Astrocyte of the cerebellum (primary cell): ENCODE data around the gene PDZRN3.

Source experiments
- DNase-seq: peaks from one replicate; pipeline ENCODE4 v3.0.0-alpha.2; 2011; ENCODE audit warnings: low read depth
- H3K4me3 ChIP-seq: 2 replicates; pipeline ENCODE4 v1.5.1; 2011; ENCODE audit warnings: mild to moderate bottlenecking, low read depth, low read length, moderate library complexity
- CTCF ChIP-seq: IDR thresholded peaks from 2 replicates; pipeline ENCODE4 v1.5.1; 2012; ENCODE audit warnings: low read length, low read depth, moderate library complexity, mild to moderate bottlenecking; ENCODE audit errors: missing control alignments
- in situ Hi-C: cut with HindIII; loops from 2 replicates; pipeline ENCODE4 v1.10.0; 2017; ENCODE audit warnings: low sequenced_read_pairs

PDZRN3 gene

GRCh38 chr3:73550032-73550431 lies 74.7 kb downstream of the PDZRN3 start:
- in situ Hi-C loops: no loop called here
- H3K4me3 ChIP-seq: no peak overlapping the region
- no peak for DNase-seq
- no peak for TF ChIP-seq CTCF

GRCh38 chr3:73549051-73549600 lies 75.6 kb downstream of the PDZRN3 start:
- no peak overlapping the region for H3K4me3 ChIP-seq

GRCh38 chr3:73548436-73548835 lies 76.3 kb downstream of the PDZRN3 start:
- no peak for TF ChIP-seq CTCF
- in situ Hi-C loops: loop anchor here (25.0 kb wide), 1 partner anchor 289 kb away; no protein-coding TSS in a partner anchor

More at GRCh38 chr3:73549051-73549600, 75.6 kb downstream of the PDZRN3 start:
- no peak for DNase-seq
- TF ChIP-seq CTCF: no peak
- in situ Hi-C loops: loop anchor here (25.0 kb wide), 1 partner anchor 288 kb away; no protein-coding TSS in a partner anchor

GRCh38 chr3:73547427-73548248 lies 77.1 kb downstream of the PDZRN3 start:
- no peak for TF ChIP-seq CTCF
- in situ Hi-C loops: loop anchor here (25.0 kb wide), 1 partner anchor 290 kb away; no protein-coding TSS in a partner anchor
- peak; percentile 47 for DNase-seq
- no peak overlapping the region for H3K4me3 ChIP-seq

More at GRCh38 chr3:73548436-73548835, 76.3 kb downstream of the PDZRN3 start:
- H3K4me3 ChIP-seq: no peak overlapping the region
- DNase-seq: no peak

- peak; percentile 82 for DNase-seq
- in situ Hi-C loops: loop anchor here (25.0 kb wide), 1 partner anchor 290 kb away; no protein-coding TSS in a partner anchor
- no peak for TF ChIP-seq CTCF
- H3K4me3 ChIP-seq: no peak overlapping the region
These were observed 77.8 kb downstream of the PDZRN3 start for GRCh38 chr3:73546961-73547360.

- in situ Hi-C loops: loop anchor here (25.0 kb wide), 1 partner anchor 294 kb away; no protein-coding TSS in a partner anchor
- TF ChIP-seq CTCF: no peak
- no peak overlapping the region for H3K4me3 ChIP-seq
- DNase-seq: no peak
These were observed 81.3 kb downstream of the PDZRN3 start for GRCh38 chr3:73543412-73543811.
